NCI-H82 treated with DMSO at 0.1 percent for 48 hours (cell line): Measurements from ENCODE around the gene PVRIG.
"Not testable (repeated sequence)": the region's sequence is repeated elsewhere in the genome, so short reads cannot be mapped to it uniquely, and the experiment has no call there.

ENCODE experiments used
- DNase-seq: peaks from one replicate; lab custom pipeline; 2025; ENCODE audit not compliant: unreplicated experiment; lab: John Stamatoyannopoulos, UW

The PVRIG gene

DNA sequence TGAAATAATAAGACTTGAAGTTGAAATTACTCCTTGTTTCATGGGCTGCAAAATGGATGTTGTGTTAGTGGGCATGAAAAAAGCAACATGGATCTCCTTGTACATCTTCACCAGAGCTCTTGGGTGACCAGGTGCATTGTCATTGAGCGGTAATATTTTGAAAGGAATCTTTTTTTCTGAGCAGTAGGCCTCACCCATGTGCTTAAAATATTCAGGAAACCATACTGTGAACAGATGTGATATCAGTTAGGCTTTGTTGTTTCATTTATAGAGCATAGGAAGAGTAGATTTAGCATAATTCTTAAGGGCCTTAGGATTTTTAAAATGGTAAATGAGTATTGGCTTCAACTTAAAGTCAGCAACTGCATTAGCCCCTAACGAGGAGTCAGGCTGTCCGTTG lies 26.8 kb upstream of the PVRIG start:
- DNase-seq: no peak

DNA sequence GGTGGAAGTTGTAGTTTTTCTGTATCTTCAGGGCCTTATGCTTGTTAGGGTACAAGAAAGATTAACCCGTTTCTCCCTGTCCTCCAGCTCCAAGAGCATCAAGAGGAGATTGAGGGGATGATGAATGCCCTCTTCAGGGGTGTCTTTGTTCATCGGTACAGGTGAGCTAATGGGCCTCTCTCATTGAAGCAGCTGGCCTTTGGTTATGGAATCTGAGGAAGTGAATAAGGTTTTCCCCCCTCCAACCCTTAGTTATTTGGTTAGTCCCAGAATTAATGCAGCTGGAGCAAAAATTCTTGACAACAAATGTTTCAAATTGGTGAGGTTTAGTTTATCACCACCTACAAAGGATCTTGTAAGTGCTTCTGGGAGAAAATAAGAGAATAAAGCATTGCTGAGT lies 24.5 kb upstream of the PVRIG start:
- DNase-seq: no peak

DNA sequence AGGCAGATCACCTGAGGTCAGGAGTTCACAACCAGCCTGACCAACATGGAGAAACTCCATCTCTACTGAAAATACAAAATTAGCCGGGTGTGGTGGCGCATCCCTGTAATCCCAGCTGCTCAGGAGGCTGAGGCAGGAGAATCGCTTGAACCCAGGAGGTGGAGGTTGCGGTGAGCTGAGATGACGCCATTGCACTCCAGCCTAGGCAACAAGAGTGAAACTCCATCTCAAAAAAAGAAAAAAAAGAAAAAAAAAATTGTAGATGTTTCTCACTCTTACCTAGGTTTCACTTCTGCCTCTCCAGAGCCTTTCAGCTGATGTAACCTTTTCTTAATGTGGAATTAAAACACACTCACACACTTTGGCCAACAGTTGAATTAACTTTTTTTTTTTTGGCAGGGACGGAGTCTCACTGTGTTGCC lies 23.8 kb upstream of the PVRIG start:
- DNase-seq: not testable (repeated sequence)

DNA sequence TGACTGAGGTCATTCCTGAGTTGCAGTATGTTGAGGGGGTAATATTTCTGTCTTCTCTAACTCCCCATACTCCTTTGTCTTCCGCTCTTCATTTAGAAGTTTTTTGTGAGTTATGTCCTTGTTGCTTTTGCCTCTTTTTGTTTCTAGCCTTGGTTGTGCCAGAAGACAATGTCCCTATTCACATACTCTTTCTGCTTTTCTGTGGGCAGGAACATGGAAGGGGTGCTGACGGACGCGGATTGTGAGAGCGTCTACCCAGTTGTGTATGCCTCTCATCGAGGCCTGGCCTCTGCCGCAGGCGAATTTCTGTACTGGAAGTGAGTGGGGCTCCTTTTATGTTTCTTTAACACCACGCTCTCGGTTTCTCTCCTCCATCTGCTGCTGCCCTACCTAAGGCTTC lies 21.5 kb upstream of the PVRIG start:
- DNase-seq: no peak

DNA sequence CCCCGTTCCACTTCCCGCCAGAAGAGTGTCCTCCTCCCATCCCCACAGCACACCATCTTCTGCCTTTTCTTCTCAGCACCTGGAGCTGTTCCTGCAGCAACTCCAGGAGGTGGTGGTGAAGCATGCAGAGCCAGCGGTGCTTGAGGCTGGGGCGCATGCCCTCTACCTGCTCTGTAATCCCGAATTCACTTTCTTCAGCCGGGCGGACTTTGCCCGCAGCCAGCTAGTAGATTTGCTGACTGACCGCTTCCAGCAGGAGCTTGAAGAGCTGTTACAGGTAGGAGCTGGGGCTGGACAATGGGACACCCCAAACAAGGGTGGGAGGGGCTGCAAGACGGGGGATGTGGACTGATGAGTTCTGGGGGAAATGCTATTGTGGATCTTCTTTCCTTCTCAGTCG lies 19.1 kb upstream of the PVRIG start:
- DNase-seq: no peak

DNA sequence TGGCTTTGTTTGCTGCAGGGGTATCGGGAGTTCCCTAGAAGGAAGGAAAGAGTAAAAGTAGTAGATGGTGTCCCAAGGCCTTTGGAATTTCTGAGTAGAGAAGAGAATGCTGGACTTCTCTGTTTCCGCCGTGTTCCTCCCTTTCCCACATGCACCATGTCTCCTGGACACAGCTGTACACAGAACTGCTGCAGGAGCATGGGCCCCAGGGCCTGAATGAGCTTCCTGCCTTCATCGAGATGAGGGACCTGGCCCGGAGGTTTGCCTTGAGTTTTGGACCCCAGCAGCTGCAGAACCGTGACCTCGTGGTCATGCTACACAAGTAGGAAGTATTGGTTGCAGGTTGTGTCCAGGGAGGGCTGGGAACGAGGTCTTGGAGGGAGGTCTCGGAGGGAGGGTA lies 15.3 kb upstream of the PVRIG start:
- DNase-seq: no peak

DNA sequence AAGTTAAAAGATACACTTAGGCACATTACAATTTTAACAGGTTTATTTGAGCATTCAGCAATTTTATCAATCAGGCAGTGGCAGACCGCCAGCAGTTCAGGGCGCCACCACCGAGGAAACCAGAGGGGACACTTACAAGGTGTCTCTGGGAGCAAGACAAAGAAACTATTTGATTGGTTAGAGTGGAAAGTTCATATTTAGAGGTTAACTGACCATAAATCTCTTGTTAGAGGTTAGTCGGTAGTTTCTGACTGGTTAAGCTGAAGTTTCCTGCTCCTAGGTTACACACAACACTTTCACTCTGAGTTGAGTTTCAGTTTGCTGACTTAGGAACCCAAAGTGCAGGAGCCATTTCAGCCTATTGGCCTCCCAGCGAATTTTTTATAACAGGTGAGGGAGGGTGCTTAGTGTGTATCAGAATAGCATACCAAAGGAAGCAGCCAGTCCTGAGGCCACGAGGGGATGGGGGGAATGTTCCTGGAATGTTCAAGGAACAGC lies 10.8 kb upstream of the PVRIG start:
- DNase-seq: no peak

DNA sequence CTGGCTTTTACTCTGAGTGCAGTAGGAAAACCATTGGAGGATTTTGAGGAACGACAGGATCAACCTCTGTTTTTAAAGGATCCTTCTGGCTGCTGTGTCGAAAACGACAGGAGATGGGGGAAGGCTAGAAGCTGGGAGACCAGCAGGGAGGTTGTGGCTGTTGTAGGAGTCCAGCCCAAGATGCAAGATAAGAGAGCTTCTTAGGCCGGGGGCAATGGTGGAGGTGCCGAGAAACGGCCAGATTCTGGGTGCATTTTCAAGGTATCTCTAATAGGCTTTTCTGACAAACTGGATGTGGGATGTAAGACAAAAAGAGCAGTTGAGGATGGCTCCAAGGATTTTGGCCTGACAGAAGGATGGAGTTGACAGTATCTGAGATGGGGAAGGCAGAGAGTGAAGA lies 10.3 kb upstream of the PVRIG start:
- DNase-seq: no peak

DNA sequence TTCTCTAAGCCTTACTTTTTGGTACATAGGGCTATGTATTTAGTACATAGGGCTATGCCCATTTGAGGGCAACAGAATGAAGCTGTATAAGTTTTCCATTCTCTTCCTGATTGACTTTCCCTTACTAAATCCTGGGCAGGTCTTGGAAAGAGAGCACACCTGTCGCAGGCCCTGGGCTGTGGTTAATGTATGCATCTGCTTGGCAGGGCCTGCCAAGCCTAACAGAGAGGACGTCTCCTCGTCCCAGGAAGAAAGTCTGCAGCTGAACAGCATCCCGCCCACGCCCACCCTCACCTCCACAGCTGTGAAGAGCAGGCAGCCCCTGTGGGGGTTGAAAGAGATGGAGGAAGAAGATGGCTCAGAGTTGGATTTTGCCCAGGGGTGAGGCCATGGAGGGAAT lies 8.9 kb upstream of the PVRIG start:
- no peak for DNase-seq

DNA sequence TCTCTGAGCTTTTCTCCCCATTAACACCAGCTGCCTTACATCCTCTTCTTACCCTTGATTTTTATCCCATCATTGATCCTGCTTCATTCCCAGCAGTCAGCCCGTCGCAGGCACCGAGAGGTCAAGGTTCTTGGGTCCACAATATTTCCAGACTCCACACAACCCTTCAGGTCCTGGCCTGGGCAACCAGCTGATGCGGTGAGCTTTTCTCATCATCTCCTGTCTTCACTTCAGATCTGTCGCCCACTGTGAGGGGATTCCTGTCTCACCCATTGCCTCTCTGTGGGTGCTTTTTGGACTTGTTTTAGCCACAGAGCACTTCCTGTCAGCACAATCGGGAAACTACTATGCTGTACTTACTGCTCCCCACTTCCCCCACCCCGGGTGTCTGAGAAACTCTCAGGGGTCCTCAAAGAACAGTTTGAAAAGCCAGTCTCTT lies 8.4 kb upstream of the PVRIG start:
- no peak for DNase-seq

DNA sequence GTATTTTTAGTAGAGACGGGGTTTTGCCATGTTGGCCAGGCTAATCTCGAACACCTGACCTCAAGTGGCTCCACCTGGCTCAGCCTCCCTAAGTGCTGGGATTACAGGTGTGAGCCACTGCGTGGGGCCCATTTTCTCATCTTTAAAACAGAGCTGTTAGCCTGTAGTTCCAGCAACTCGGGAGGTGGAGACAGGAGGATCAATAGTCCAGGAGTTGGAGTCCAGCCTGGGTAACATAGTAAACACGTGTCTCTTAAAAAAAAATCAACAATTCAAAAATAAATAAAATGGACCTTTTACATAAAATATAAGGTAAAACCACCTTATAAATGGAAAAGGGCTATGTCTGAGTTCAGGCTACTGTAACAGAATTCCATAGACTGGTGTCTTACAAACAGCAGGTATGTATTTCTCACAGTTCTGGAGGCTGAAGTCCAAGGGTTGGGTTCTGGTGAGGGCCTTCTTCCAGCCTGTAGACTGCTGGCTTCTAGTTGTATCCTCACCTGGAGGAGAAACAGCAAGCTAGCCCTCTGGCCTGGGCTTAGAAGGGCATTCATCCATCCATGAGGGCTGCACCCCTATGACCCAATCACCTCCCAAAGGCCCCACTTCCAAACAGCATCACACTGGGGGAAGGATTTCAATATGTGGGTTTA lies 7.0 kb upstream of the PVRIG start:
- no peak for DNase-seq

DNA sequence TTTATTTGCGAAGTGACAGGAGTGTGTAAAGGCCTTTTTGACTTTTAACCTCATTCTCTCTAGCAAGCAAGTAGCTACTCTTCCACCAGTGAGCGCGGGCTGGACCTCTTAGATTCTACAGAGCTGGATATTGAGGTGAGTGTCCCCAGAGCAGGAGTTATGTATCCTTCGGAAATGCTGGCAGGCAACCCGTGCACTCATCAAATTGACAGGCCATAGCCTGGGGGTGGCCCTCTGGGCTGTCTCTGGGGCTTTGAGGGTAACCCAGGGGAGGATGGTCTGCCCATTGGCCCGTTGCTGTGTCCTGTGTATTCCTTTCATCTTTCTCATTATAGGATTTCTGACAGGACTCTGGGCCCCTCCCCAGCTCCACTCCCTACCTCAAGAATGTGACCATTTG lies 6.1 kb upstream of the PVRIG start:
- DNase-seq: no peak

DNA sequence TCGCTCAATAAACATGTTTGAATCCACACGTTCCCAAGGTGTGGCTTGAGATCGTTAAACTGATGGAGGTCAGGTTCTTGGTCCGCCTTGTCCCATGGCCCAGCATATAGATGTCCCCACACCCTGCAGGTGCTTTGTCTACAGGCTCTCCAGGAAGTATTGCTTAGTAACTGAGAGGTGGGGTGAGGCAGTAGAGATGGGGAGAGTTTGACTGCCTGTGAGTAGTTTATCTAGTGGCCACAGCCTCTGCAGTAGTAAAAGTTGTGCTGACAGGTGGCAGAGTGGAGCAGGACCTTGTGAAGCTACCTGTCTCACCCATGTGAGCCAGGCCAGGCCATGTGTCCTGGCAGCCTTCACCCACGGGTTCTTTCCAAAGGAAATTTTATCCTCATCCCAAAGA lies 5.4 kb upstream of the PVRIG start:
- DNase-seq: not testable (repeated sequence)

DNA sequence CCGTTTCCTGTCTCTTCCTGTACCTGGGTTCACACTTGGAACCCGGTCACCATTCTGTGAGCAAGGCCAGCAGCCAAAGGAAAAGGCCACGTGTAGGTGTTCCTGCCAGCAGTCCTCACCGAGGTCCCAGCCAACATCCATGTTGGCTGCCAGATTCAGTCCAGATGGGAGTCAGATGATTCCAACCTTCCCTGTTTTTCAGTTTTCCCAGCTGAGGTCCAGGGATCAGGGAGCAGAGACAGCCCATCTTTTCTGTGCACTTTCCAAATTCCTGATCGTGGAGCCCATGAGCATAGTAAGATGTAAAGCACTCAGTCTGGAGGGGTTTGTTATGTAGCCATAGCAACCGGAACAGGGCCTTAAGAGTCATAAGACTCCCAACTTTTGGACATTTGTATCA lies 3.9 kb upstream of the PVRIG start:
- no peak for DNase-seq

DNA sequence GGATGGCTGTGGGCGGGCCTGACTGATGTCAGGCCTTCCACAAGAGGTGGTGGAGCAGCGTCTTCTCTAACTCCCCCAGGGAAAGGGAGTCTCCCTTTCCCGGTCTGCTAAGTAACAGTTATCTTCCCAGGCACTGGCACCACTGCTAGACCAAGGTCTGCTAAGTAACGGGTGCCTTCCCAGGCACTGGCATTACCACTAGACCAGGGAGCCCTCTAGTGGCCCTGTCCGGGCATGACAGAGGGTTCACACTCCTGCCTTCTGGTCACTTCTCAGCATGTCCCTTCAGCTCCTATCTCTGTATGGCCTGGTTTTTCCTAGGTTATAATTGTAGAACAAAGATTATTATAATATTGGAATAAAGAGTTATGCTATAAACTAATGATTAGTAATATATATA lies 1.8 kb upstream of the PVRIG start:
- not testable (repeated sequence) for DNase-seq

DNA sequence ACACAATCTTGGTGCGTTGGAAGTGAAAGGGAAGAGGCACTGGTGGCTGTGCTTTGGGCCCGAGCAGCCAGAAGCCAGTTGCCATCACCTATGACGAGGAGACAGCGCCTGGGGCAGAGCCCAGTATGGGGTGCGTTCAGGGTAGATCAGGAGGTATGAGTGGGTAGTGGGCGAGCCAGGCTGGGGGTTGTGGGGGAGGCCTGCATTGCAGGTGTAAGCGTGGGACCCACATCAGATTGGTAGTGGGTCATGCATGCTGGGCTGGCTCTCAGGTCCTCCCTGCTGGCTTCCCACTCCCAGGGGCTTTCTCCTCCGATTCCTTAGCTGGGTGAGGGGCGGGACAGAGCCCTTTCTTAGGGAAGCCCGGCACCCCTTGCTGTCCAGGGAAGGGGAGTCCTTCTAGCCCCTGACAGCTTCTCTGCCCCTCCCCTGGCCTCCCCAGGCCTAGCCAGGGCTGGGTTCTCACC lies 445 bp upstream of the PVRIG start:
- DNase-seq: no peak

DNA sequence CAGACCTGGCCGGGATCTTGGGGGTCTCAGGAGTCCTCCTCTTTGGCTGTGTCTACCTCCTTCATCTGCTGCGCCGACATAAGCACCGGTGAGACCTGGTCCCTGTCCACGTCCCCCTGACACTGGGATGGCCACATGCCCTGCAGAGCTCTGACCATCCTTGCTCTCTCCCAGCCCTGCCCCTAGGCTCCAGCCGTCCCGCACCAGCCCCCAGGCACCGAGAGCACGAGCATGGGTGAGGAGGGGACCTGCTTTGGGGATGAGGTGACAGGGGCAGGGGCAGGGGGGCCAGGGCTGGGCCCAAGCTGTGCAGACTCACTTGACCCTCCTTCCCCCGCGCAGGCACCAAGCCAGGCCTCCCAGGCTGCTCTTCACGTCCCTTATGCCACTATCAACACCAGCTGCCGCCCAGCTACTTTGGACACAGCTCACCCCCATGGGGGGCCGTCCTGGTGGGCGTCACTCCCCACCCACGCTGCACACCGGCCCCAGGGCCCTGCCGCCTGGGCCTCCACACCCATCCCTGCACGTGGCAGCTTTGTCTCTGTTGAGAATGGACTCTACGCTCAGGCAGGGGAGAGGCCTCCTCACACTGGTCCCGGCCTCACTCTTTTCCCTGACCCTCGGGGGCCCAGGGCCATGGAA lies 959 bp downstream of the PVRIG start:
- no peak for DNase-seq

DNA sequence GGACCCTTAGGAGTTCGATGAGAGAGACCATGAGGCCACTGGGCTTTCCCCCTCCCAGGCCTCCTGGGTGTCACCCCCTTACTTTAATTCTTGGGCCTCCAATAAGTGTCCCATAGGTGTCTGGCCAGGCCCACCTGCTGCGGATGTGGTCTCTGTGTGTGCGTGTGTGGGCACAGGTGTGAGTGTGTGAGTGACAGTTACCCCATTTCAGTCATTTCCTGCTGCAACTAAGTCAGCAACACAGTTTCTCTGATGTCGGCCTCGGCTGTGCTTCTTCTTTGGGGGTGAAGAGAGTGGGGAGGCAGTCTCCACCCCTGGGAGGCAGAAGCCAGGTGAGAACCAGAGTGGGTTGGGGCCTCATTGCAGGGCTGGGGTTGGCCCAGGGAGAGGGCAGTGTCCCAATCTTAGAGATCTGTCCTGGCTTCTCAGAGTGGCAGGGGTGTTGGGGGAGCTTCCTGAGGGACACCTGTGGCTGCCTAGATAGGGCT lies 1.5 kb downstream of the PVRIG start:
- DNase-seq: no peak

DNA sequence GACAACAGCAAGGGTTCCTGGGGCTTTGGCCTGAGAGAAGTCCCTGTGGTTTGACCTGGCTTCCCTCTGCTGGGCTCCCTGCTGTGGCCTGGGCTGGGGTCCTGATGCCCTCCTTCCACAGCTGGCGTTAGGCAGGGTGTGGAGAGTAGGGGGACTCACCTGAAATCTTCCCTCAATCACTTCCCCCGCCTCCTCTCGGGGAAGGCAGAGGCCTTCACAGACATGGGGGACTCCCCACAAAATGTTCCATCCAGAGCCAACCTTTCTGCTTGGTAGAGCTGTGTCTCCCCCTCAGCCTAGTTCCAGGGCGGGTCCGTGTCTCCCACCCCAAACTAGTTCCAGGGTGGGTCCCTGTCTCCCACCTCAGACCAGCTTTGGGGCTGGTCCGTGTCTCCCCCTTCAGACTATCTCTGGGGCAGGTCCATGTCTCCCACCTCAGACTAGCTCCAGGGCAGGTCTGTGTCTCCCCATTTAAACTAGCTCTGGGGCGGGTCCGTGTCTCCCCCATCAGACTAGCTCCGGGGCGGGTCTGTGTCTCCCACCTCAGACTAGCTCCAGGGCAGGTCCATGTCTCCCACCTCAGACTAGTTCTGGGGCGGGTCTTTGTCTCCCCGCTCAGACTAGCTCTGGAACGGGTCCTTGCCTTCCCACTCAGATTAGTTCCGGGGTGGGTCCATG lies 2.2 kb downstream of the PVRIG start:
- no peak for DNase-seq

DNA sequence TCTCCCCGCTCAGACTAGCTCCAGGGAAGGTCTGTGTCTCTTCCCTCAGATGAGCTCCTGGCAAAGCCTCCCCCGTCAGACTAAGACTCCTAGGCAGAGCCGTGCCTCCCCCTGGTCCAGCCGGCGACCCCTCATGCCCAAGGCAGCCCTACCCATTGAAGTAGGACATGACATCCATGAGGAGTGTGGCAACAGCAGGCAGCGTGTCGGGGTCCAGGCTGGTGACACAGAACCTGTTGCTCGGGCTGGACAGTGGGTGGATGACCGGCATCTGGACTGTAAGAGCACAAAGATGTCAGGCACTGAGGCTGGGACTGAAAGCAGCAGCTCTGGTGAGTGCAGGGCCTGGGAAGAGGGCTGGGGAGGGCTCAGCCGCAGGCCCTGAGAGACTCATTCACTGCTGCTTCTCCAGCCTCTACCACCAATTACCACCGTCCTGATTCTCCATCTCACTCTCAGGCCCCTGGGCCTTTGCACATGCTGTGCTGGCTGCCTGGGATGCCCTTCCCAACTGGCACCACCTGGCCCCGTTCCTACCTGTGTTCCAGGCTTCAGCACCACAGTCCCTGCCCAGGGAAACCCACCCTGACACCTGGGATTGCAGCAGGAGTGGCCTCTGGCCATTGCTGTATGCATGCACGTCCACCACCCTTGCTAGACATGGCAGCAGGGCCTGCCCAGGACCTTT lies 2.8 kb downstream of the PVRIG start:
- DNase-seq: no peak

DNA sequence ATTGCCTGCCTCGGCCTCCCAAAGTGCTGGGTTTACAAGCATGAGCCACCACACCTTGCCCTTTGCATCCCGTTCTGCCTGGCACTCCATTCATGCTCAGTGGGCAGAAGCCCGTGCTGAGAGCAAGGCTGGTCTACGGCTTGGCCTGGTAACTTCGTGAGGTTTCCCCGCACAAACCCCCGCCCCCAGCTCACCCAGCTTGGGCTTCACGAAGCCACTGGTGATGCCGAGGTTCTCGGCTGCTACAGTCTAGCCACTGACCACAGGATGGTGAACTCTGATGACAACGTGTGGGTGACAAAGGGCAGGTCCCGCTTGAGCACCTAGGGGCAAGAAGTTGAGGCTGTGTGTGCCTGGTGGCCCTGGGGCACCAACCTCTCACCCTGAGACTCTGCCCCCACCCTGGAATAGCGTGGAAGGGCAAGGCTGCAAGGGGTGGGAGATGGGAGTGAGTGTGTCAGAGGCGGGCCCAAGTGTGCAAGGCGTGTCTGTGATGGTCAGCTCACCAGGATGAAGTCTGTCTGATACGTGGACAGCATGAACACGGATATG lies 3.7 kb downstream of the PVRIG start:
- DNase-seq: not testable (repeated sequence)
